K562 (cell line): ENCODE measurements around the gene PPP1R14B. TPM values are rescaled to one million over a fixed set of nuclear protein-coding genes. Genes with fewer than 3 reads are reported as not detected.

ENCODE experiments used
- ARID3B ChIP-seq: fragments of 250-450 bp; sonication (Bioruptor Pico); IDR thresholded peaks from 2 replicates; pipeline ENCODE4 v1.4.0; 2020; ENCODE audit warnings: borderline replicate concordance
- CUX1 ChIP-seq: fragments of 200-800 bp; sonication (Bioruptor generic); IDR thresholded peaks from 2 replicates; pipeline ENCODE4 v1.6.1; 2016; ENCODE audit warnings: missing genetic modification characterization, missing compliant biosample characterization
- E4F1 ChIP-seq: fragments of 250-450 bp; sonication (Bioruptor Pico); IDR thresholded peaks from 2 replicates; pipeline ENCODE4 v1.5.0; 2021; ENCODE audit warnings: mild to moderate bottlenecking, borderline replicate concordance
- EP400 ChIP-seq: fragments of 450-650 bp; IDR thresholded peaks from 2 replicates; pipeline ENCODE4 v1.6.1; 2017; ENCODE audit warnings: antibody characterized with exemption, mild to moderate bottlenecking, moderate library complexity
- MECOM ChIP-seq: fragments of 250-450 bp; sonication (Bioruptor Pico); IDR thresholded peaks from 2 replicates; pipeline ENCODE4 v1.8.0; 2022; ENCODE audit warnings: inconsistent platforms
- MIER1 ChIP-seq: fragments of 450-650 bp; IDR thresholded peaks from 2 replicates; pipeline ENCODE4 v1.6.1; 2016; ENCODE audit warnings: antibody characterized with exemption, mild to moderate bottlenecking, low read depth
- PHB2 ChIP-seq: fragments of 450-650 bp; IDR thresholded peaks from 2 replicates; pipeline ENCODE4 v1.6.1; 2017; ENCODE audit warnings: low read depth
- PHF20 ChIP-seq: fragments of 450-650 bp; IDR thresholded peaks from 2 replicates; pipeline ENCODE4 v1.6.1; 2018; ENCODE audit not compliant: partially characterized antibody
- RBFOX2 ChIP-seq: fragments of 200-400 bp; formaldehyde crosslinking; IDR thresholded peaks from 2 replicates; pipeline ENCODE4 v1.6.1; 2017; ENCODE audit warnings: low read depth, mild to moderate bottlenecking, low read length, moderate library complexity
- RBM22 ChIP-seq: fragments of 200-400 bp; formaldehyde crosslinking; IDR thresholded peaks from 2 replicates; pipeline ENCODE4 v1.6.1; 2018; ENCODE audit warnings: low read length, low read depth; ENCODE audit not compliant: poor library complexity, severe bottlenecking
- RCOR1 ChIP-seq, 2 experiments: IDR thresholded peaks; 2 replicates each; pipeline ENCODE4 v1.6.1; 2012; ENCODE audit warnings: low read depth in 2 of 2, low read length in 2 of 2, borderline replicate concordance in 1 of 2, improper control_type of control experiment in 1 of 2
- SIN3B ChIP-seq: fragments of 450-650 bp; IDR thresholded peaks from 2 replicates; pipeline ENCODE4 v1.6.1; 2017; ENCODE audit warnings: low read depth, mild to moderate bottlenecking, moderate library complexity
- SMARCA5 ChIP-seq: fragments of 450-650 bp; IDR thresholded peaks from 2 replicates; pipeline ENCODE4 v1.6.1; 2016
- ZKSCAN3 ChIP-seq: fragments of 250-450 bp; sonication (Bioruptor Pico); IDR thresholded peaks from 2 replicates; pipeline ENCODE4 v1.4.0; 2020
- ZNF143 ChIP-seq: sonication (generic); formaldehyde crosslinking; IDR thresholded peaks from 2 replicates; pipeline ENCODE4 v1.9.0; 2022; ENCODE audit warnings: mild to moderate bottlenecking, missing genetic modification reagents
- ZNF444 ChIP-seq: fragments of 250-450 bp; sonication (Bioruptor Pico); IDR thresholded peaks from 2 replicates; pipeline ENCODE4 v1.4.0; 2020; ENCODE audit warnings: mild to moderate bottlenecking, moderate library complexity
- ZNF586 ChIP-seq: fragments of 450-650 bp; formaldehyde crosslinking; conservative IDR thresholded peaks from 2 replicates; pipeline ENCODE4 v1.4.0; 2020; ENCODE audit warnings: mild to moderate bottlenecking, moderate library complexity
- ZNF699 ChIP-seq: fragments of 250-450 bp; sonication (Bioruptor Pico); IDR thresholded peaks from 2 replicates; pipeline ENCODE4 v1.8.0; 2021; ENCODE audit warnings: mild to moderate bottlenecking, moderate library complexity; ENCODE audit not compliant: insufficient replicate concordance
- ZNF766 ChIP-seq: fragments of 200-800 bp; sonication (Bioruptor generic); conservative IDR thresholded peaks from 2 replicates; pipeline ENCODE4 v1.6.1; 2016; ENCODE audit warnings: missing genetic modification characterization, missing compliant biosample characterization
- polyA plus RNA-seq, 8 experiments: library from polyadenylated mRNA; depleted of rRNA in 4 of 8; stranded (reverse) in 5 of 8; unstranded in 3 of 8; fragments of >200 nt; fragmentation: Nextera tagmentation in 2 of 8; fragmentation: Illumina TruSeq in 1 of 8; extraction: Ambion mirVana in 2 of 8; extraction: Trizol in 1 of 8; gene quantifications; 2 replicates each; pipeline versions ENCODE4 v1.2.1 to v1.2.3, GENCODE V29; 2011 to 2014; ENCODE audit warnings: inconsistent platforms in 1 of 8, missing spikeins in 1 of 8
- total RNA-seq, 7 experiments: library from RNA; depleted of rRNA in 6 of 7; stranded (reverse); fragments of >200 nt in 6 of 7; fragmentation: Illumina TruSeq in 2 of 7; extraction: Trizol in 2 of 7; gene quantifications; 2 replicates each; pipeline versions ENCODE4 v1.2.1 to v1.2.3, GENCODE V29; 2011 to 2021; ENCODE audit warnings: low replicate concordance in 1 of 7

PPP1R14B gene
- total and polyA plus RNA-seq, 9 of the 15 experiments (the other 6 are each of a cell fraction or from before 2014, with no cell fraction given): 7.7 to 566 (median 212) TPM

- no peak for TF ChIP-seq E4F1 (CRISPR knock-in tag)
- TF ChIP-seq ZKSCAN3 (CRISPR knock-in tag): no peak
- TF ChIP-seq CUX1 (CRISPR knock-in tag): 0 out of 2 replicates have a peak, but pooled peaks have one; percentile 32
- peak; percentile 55; the same call in 1 of the 2 replicates for TF ChIP-seq SMARCA5
- TF ChIP-seq ZNF444 (CRISPR knock-in tag): no peak
- TF ChIP-seq EP400: no peak
- no peak for TF ChIP-seq ZNF699
- TF ChIP-seq ARID3B: no peak
- TF ChIP-seq RCOR1 (IDR thresholded peaks at IDR 0.05; ENCODE audit: borderline replicate concordance in 1 of 2, low read depth in 2 of 2, low read length in 2 of 2): peak; percentile 21 to 43; a peak in 1 of 4 replicates
- TF ChIP-seq ZNF143 (CRISPR knock-in tag): no peak
- no peak for TF ChIP-seq PHF20
- no peak for TF ChIP-seq MIER1
- no peak for TF ChIP-seq PHB2
- no peak for TF ChIP-seq SIN3B
- TF ChIP-seq ZNF586 (CRISPR knock-in tag): no peak
- peak; percentile 58 for TF ChIP-seq RBM22
- peak; percentile 38; the same call in 1 of the 2 replicates for TF ChIP-seq RBFOX2
- no peak for TF ChIP-seq MECOM (CRISPR knock-in tag)
- no peak; the same call in 1 of the 2 replicates for TF ChIP-seq ZNF766 (CRISPR knock-in tag)
Measured at GRCh38 chr11:64268025-64268892, 21.5 kb upstream of the PPP1R14B start (continued).
